Left ventricle myocardium inferior (tissue), 1 donor: ENCODE measurements around the gene UBN2. TPM values are rescaled to one million over a fixed set of nuclear protein-coding genes. Genes with fewer than 3 reads are reported as not detected.

Experiments
- DNase-seq: peaks from one replicate; pipeline ENCODE4 v3.0.0-alpha.2; 2020
- H3K27ac ChIP-seq: fragments of 200-600 bp; replicated peaks from 2 replicates; pipeline ENCODE4 v1.8.0; 2021
- H3K27me3 ChIP-seq: fragments of 200-600 bp; 2 replicates; pipeline ENCODE4 v1.8.0; 2021; ENCODE audit warnings: low read depth
- H3K36me3 ChIP-seq: fragments of 200-600 bp; 2 replicates; pipeline ENCODE4 v1.8.0; 2021
- H3K4me1 ChIP-seq: fragments of 200-600 bp; 2 replicates; pipeline ENCODE4 v1.8.0; 2021
- H3K4me3 ChIP-seq: fragments of 200-600 bp; 2 replicates; pipeline ENCODE4 v1.8.0; 2021; ENCODE audit warnings: mild to moderate bottlenecking, moderate library complexity
- H3K9me3 ChIP-seq: fragments of 200-600 bp; replicated peaks from 2 replicates; pipeline ENCODE4 v1.8.0; 2021
- CTCF ChIP-seq: fragments of 200-600 bp; IDR thresholded peaks from 2 replicates; pipeline ENCODE4 v1.8.0; 2021; ENCODE audit warnings: antibody characterized with exemption, mild to moderate bottlenecking, borderline replicate concordance
- intact Hi-C: fragments of 100-400 bp; cut with micrococcal nuclease; formaldehyde crosslinking; loops from one replicate; pipeline ENCODE4 v1.11.0; 2022
- total RNA-seq: library from RNA; stranded (reverse); fragmentation: NEBNext Ultra II Directional; extraction: Animal tissue kit (Norgen Biotek cat#: 25700); gene quantifications from one replicate; pipeline ENCODE4 v1.2.1, GENCODE V29; 2021
- donor health status: DM: no; HTN: yes; CAD: no; lungs with severe emphysema.

The UBN2 gene
- total RNA-seq, 1 donor from 2014 or later, result 14.4 TPM

DNA sequence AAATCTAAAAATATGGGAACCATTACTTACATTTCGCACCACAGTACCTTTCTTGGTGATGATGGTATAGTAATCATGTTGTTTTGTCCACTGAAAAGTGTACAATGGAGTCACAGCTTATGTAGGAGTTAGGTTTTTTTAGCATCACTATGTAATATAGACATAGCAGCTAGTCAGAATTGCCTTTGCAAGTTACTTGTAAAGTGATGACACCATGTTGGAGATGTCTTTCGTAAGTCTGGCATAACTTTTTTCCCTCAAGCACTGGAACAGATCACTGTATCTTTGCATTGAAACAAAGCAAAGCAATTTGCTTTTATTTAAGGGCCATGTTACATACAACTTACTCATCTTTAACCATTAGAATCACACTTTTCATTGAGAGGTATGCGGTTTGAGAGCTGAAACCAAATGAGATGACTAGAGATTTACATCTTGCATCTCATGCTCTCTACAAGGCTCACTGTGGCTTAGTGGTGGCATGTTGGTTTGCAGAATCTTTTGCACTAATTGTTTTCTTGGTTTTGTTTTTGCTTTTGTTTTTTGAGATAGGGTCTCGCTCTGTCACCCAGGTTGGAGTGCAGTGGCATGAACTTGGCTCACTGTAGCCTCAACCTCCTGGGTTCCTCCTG, 18.3 kb downstream of the UBN2 start:
- DNase-seq, result no peak
- H3K27me3 ChIP-seq, result no peaks in the 10 kb centered on the region
- H3K4me1 ChIP-seq, result peaks cover 10% of the 10 kb centered on the region
- H3K36me3 ChIP-seq, result peaks cover 66% of the 10 kb centered on the region
- H3K27ac ChIP-seq, result no peak overlapping the region
- TF ChIP-seq CTCF, result no peak
- no peaks in the 10 kb centered on the region for H3K9me3 ChIP-seq
- H3K4me3 ChIP-seq, result no peak overlapping the region
- intact Hi-C loops, result no loop called here

GRCh38 chr7:139252451-139252850, 21.4 kb downstream of the UBN2 start:
- Histone ChIP-seq H3K27ac (no peak overlapping the region), H3K4me3 (no peak overlapping the region), H3K27me3 (no peaks in the 10 kb centered on the region), H3K36me3 (peaks cover 70% of the 10 kb centered on the region), H3K9me3 (no peaks in the 10 kb centered on the region), H3K4me1 (peaks cover 3% of the 10 kb centered on the region)
- intact Hi-C loops, result no loop called here
- no peak for TF ChIP-seq CTCF
- no peak for DNase-seq

GRCh38 chr7:139254281-139254680, 23.2 kb downstream of the UBN2 start:
- intact Hi-C loops, result no loop called here
- Histone ChIP-seq H3K36me3 (peaks cover 80% of the 10 kb centered on the region), H3K27ac (no peak overlapping the region)

DNA sequence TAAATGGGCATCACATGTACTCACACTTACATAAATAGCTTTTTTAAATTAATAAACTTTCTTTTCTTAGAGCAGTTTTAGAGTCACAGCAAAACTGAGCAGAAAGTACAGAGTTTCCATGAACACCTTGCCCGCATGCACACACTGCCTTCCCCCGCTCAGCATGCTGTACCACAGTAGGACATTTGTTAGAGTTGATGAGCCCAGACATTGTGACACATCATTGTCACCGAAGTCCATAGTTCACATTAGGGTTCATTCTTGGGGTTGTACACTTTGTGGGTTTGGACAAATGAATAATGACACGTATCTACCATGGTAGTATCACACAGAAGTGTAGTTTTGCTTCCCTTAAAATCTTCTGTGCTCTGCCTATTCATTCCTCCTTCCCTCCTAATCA, 23.7 kb downstream of the UBN2 start:
- Histone ChIP-seq H3K27me3 (no peaks in the 10 kb centered on the region), H3K4me3 (no peak overlapping the region), H3K4me1 (no peaks in the 10 kb centered on the region), H3K27ac (no peak overlapping the region), H3K9me3 (no peaks in the 10 kb centered on the region), H3K36me3 (peaks cover 83% of the 10 kb centered on the region)
- no peak for TF ChIP-seq CTCF
- DNase-seq, result no peak
- intact Hi-C loops, result no loop called here

More at GRCh38 chr7:139254281-139254680, 23.2 kb downstream of the UBN2 start:
- no peak for DNase-seq
- no peaks in the 10 kb centered on the region for H3K27me3 ChIP-seq
- H3K9me3 ChIP-seq, result no peaks in the 10 kb centered on the region
- TF ChIP-seq CTCF, result no peak
- H3K4me1 ChIP-seq, result no peaks in the 10 kb centered on the region
- H3K4me3 ChIP-seq, result no peak overlapping the region

DNA sequence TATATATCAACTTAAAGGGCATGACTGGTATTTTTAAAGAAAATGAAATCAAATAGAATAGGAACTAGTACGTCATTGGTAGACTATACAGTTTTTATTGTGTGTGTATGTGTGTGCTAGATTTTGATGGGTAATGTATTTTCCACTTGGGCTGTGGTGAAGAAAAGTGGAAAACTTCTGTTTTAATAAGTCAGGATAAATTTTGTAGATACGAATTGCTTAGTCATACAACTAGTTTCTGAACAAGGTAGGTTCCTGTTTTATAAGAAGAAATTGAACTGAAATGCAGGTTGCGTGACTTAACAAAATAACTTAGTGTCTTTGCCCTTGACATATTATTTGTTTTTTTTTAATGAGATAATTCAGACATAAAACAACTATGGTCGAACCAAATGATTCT, 24.3 kb downstream of the UBN2 start:
- no peak overlapping the region for H3K4me3 ChIP-seq
- H3K4me1 ChIP-seq, result no peaks in the 10 kb centered on the region
- DNase-seq, result no peak
- H3K27me3 ChIP-seq, result no peaks in the 10 kb centered on the region
- TF ChIP-seq CTCF, result no peak
- peaks cover 83% of the 10 kb centered on the region for H3K36me3 ChIP-seq
- no peaks in the 10 kb centered on the region for H3K9me3 ChIP-seq
- no peak overlapping the region for H3K27ac ChIP-seq
- intact Hi-C loops, result no loop called here
